Endothelial cell of umbilical vein (primary cell): ENCODE measurements around the gene MALSU1. TPM values are rescaled to one million over a fixed set of nuclear protein-coding genes. Genes with fewer than 3 reads are reported as not detected.

ENCODE experiments used
- BruUV-seq: library from RNA; stranded (reverse); fragments of 400-500 nt; replicated peaks from 2 replicates; lab custom pipeline; 2021; lab: Mats Ljungman, UMichigan
- CTCF ChIA-PET: fragments of 300-600, 350-600 bp; sonication (Branson Sonifier 250); formaldehyde crosslinking; loops from one replicate; lab custom pipeline; 2021; ENCODE audit warnings: antibody characterized with exemption, inconsistent platforms; lab: Charles Lee
- POLR2A ChIA-PET: fragments of 300-600, 350-600 bp; sonication (Branson Sonifier 250); formaldehyde crosslinking; loops from one replicate; lab custom pipeline; 2021; ENCODE audit warnings: antibody characterized with exemption, inconsistent platforms; lab: Charles Lee
- DNase-seq: peaks from one replicate; pipeline ENCODE4 v3.0.0-alpha.2; 2011; ENCODE audit warnings: low read depth, low spot score
- FAIRE-seq: peaks from 2 replicates; lab custom pipeline; 2011; peaks lifted over from hg19 to GRCh38; lab: Jason Lieb, UNC
- H2AFZ ChIP-seq: 2 replicates; pipeline ENCODE4 v1.6.0; 2012; ENCODE audit warnings: low read depth, low read length, control low read depth, inconsistent platforms
- H3K27ac ChIP-seq: 2 replicates; pipeline ENCODE4 v1.5.1; 2011; ENCODE audit warnings: low read depth, mild to moderate bottlenecking, control low read depth, low read length, moderate library complexity; ENCODE audit not compliant: insufficient read depth
- H3K27me3 ChIP-seq, 2 experiments: 2 replicates each; pipeline versions ENCODE4 v1.6.0 to v1.6.1; 2011; ENCODE audit warnings: low read length in 2 of 2, mixed read lengths in 1 of 2; ENCODE audit not compliant: control insufficient read depth in 2 of 2, insufficient read depth in 2 of 2
- H3K36me3 ChIP-seq, 2 experiments: 2 replicates in 1 of 2; 3 replicates in 1 of 2; pipeline ENCODE4 v1.5.1; 2011; ENCODE audit warnings: low read length in 2 of 2, mild to moderate bottlenecking in 1 of 2, moderate library complexity in 1 of 2; ENCODE audit not compliant: control insufficient read depth in 2 of 2, insufficient read depth in 2 of 2; ENCODE audit errors: extremely low read depth in 1 of 2
- H3K4me1 ChIP-seq: 3 replicates; pipeline ENCODE4 v1.5.1; 2011; ENCODE audit warnings: mild to moderate bottlenecking, low read length; ENCODE audit not compliant: control insufficient read depth, insufficient read depth; ENCODE audit errors: extremely low read depth
- H3K4me2 ChIP-seq: 2 replicates; pipeline ENCODE4 v1.6.1; 2011; ENCODE audit warnings: low read length, control low read depth, mixed read lengths; ENCODE audit not compliant: insufficient read depth
- H3K4me3 ChIP-seq, 3 experiments: fragments of 200-600 bp in 1 of 3; sonication (generic), shearing (Covaris generic) in 1 of 3; replicated peaks in 1 of 3; 2 replicates each; pipeline ENCODE4 v1.5.1; 2011 to 2016; ENCODE audit warnings: control low read depth in 3 of 3, low read length in 3 of 3, mild to moderate bottlenecking in 2 of 3, inconsistent platforms in 1 of 3, low read depth in 1 of 3, moderate library complexity in 1 of 3; ENCODE audit not compliant: insufficient read depth in 1 of 3
- H3K79me2 ChIP-seq: 2 replicates; pipeline ENCODE4 v1.6.0; 2012; ENCODE audit warnings: low read length, inconsistent platforms; ENCODE audit not compliant: control insufficient read depth, insufficient read depth
- H3K9ac ChIP-seq: replicated peaks from 2 replicates; pipeline ENCODE3; 2011; ENCODE audit warnings: low read length, control low read depth; ENCODE audit not compliant: insufficient read depth; ENCODE audit errors: extremely low read depth
- H3K9me1 ChIP-seq: replicated peaks from 3 replicates; pipeline ENCODE4 v1.6.0; 2011; ENCODE audit warnings: mild to moderate bottlenecking, low read length; ENCODE audit not compliant: control insufficient read depth, insufficient read depth; ENCODE audit errors: extremely low read depth
- H3K9me3 ChIP-seq: replicated peaks from 2 replicates; pipeline ENCODE4 v1.5.1; 2012; ENCODE audit warnings: low read length, inconsistent platforms; ENCODE audit not compliant: control insufficient read depth, insufficient read depth
- H4K20me1 ChIP-seq: replicated peaks from 2 replicates; pipeline ENCODE3; 2011; ENCODE audit warnings: mild to moderate bottlenecking, low read length; ENCODE audit not compliant: control insufficient read depth, insufficient read depth; ENCODE audit errors: extremely low read depth
- JUN ChIP-seq: IDR thresholded peaks from 2 replicates; pipeline ENCODE4 v1.6.1; 2011; ENCODE audit warnings: borderline replicate concordance, low read depth; ENCODE audit not compliant: insufficient read length, insufficient read depth
- POLR2A ChIP-seq: IDR thresholded peaks from 2 replicates; pipeline ENCODE4 v1.6.1; 2012; ENCODE audit warnings: low read depth, mild to moderate bottlenecking, control low read depth, low read length
- POLR2AphosphoS5 ChIP-seq: IDR thresholded peaks from 2 replicates; pipeline ENCODE4 v1.6.1; 2012; ENCODE audit warnings: low read depth, mild to moderate bottlenecking, control low read depth, low read length, moderate library complexity; ENCODE audit not compliant: insufficient read depth
- dilution Hi-C: fragments of 300-500 bp; cut with MboI; formaldehyde crosslinking; loops from one replicate; pipeline ENCODE4 v1.15.0; 2019; ENCODE audit warnings: low sequenced_read_pairs; ENCODE audit not compliant: extremely low pct_ligation_motif_present
- intact Hi-C: fragments of 100-400 bp; cut with micrococcal nuclease; formaldehyde crosslinking; loops from one replicate; pipeline ENCODE4 v1.10.0; 2022
- polyA plus RNA-seq, 4 experiments: library from polyadenylated mRNA; depleted of rRNA in 3 of 4; stranded (reverse) in 3 of 4; unstranded in 1 of 4; fragments of >200 nt; gene quantifications; 2 replicates each; pipeline versions ENCODE4 v1.2.1 to v1.2.3, GENCODE V29; 2011 to 2012; ENCODE audit warnings: missing spikeins in 1 of 4
- total RNA-seq: library from RNA; stranded (reverse); gene quantifications from 2 replicates; pipeline ENCODE4 v1.2.3, GENCODE V29; 2021

MALSU1 gene
- total and polyA plus RNA-seq, 2 donors (not counting 3 experiments of a cell fraction or from before 2014, with no cell fraction given) = 62.6 to 68.0 TPM

GRCh38 chr7:23343806-23344475 is 44.8 kb downstream of the MALSU1 start:
- no TSS peak for BruUV-seq
- H3K4me1 ChIP-seq = peaks cover 62% of the 10 kb centered on the region
- POLR2A ChIA-PET = interaction anchor here (1.2 kb wide), 1 partner anchor 9 kb away, joined by 4 read pairs; no protein-coding TSS in a partner anchor

GRCh38 chr7:23345601-23346000 is 46.5 kb downstream of the MALSU1 start:
- peaks cover 74% of the 10 kb centered on the region for H3K4me1 ChIP-seq
- POLR2A ChIA-PET = no interaction called here
- peak overlapping the region; percentile 97 for H3K4me2 ChIP-seq

More at GRCh38 chr7:23343806-23344475, 44.8 kb downstream of the MALSU1 start:
- peak overlapping the region; percentile 5 for H3K4me2 ChIP-seq
- no peak overlapping the region for H2AFZ ChIP-seq
- H3K36me3 ChIP-seq = peaks cover 3 to 33% of the 10 kb centered on the region in 2 experiments
- H3K27ac ChIP-seq = peak overlapping the region; percentile 12
- H3K79me2 ChIP-seq = peaks cover 83% of the 10 kb centered on the region
- FAIRE-seq (peak; percentile 53), DNase-seq (peak; percentile 26)
- H3K9me3 ChIP-seq = no peaks in the 10 kb centered on the region
- CTCF ChIA-PET = interaction anchor here (0.9 to 7.6 kb wide), 4 partner anchors 9 to 120 kb away, joined by 3 to 67 read pairs (median 5); no protein-coding TSS in a partner anchor
- intact Hi-C loops = no loop called here
- dilution Hi-C loops = no loop called here
- no peaks in the 10 kb centered on the region for H4K20me1 ChIP-seq
- no peaks in the 10 kb centered on the region for H3K9me1 ChIP-seq
- H3K27me3 ChIP-seq = no peaks in the 10 kb centered on the region
- TF ChIP-seq POLR2A (peak; percentile 32), POLR2AphosphoS5 (no peak)
- H3K9ac ChIP-seq = no peak overlapping the region
- H3K4me3 ChIP-seq = peak overlapping the region in 1 of 3 experiments; percentile 19

More at GRCh38 chr7:23345601-23346000, 46.5 kb downstream of the MALSU1 start:
- H3K9me1 ChIP-seq = no peaks in the 10 kb centered on the region
- no peaks in the 10 kb centered on the region for H3K27me3 ChIP-seq
- H3K27ac ChIP-seq = no peak overlapping the region
- DNase-seq (no peak), FAIRE-seq (peak; percentile 62)
- intact Hi-C loops (no loop called here), dilution Hi-C loops (no loop called here)
- no TSS peak for BruUV-seq
- peak overlapping the region in 2 of 3 experiments; percentile 49 to 67 for H3K4me3 ChIP-seq
- H3K9ac ChIP-seq = no peak overlapping the region
- H3K9me3 ChIP-seq = no peaks in the 10 kb centered on the region
- no peak overlapping the region for H2AFZ ChIP-seq
- peaks cover 67% of the 10 kb centered on the region for H3K79me2 ChIP-seq
- H4K20me1 ChIP-seq = no peaks in the 10 kb centered on the region
- CTCF ChIA-PET = interaction anchor here (1.4 to 7.6 kb wide), 3 partner anchors 13 to 118 kb away, joined by 3 to 67 read pairs (median 8); no protein-coding TSS in a partner anchor
- peaks cover 2 to 23% of the 10 kb centered on the region in 2 experiments for H3K36me3 ChIP-seq
- TF ChIP-seq JUN = no peak
